Mesodermal cell (in vitro differentiated cells): ENCODE measurements around the gene SEC14L6.

Source experiments
- H3K27ac ChIP-seq: 2 replicates; pipeline ENCODE4 v1.7.0; 2013; ENCODE audit warnings: mild to moderate bottlenecking, low read depth, low read length, moderate library complexity; ENCODE audit not compliant: severe bottlenecking
- H3K36me3 ChIP-seq: 2 replicates; pipeline ENCODE4 v1.7.1; 2013; ENCODE audit warnings: mild to moderate bottlenecking, low read length, moderate library complexity; ENCODE audit not compliant: control insufficient read depth, insufficient read depth
- H3K4me1 ChIP-seq: one replicate; pipeline ENCODE4 v1.7.1; 2013; ENCODE audit warnings: mild to moderate bottlenecking, low read length; ENCODE audit not compliant: insufficient read depth, control insufficient read depth, poor library complexity, severe bottlenecking
- H3K4me3 ChIP-seq: 2 replicates; pipeline ENCODE4 v1.7.0; 2013; ENCODE audit warnings: low read length, control low read depth, mild to moderate bottlenecking; ENCODE audit not compliant: insufficient read depth, poor library complexity, severe bottlenecking; ENCODE audit errors: extremely low read depth
- H3K9me3 ChIP-seq: 2 replicates; pipeline ENCODE4 v1.7.1; 2013; ENCODE audit warnings: mild to moderate bottlenecking, low read length, moderate library complexity; ENCODE audit not compliant: control insufficient read depth
- WGBS, 2 experiments: methylation state at CpG; one replicate each; pipeline ENCODE4 v1.1.5; 2013; ENCODE audit warnings: missing lambda C conversion rate in 2 of 2; ENCODE audit not compliant: insufficient coverage in 2 of 2; 5-methylcytosine and 5-hydroxymethylcytosine counted together

The SEC14L6 gene

GRCh38 chr22:30481711-30482110 is 64.8 kb downstream of the SEC14L6 start:
- Histone ChIP-seq H3K27ac (no peak overlapping the region), H3K4me1 (no peaks in the 10 kb centered on the region), H3K9me3 (no peaks in the 10 kb centered on the region), H3K36me3 (no peaks in the 10 kb centered on the region), H3K4me3 (no peak overlapping the region)
- 89 to 93% methylated on average over 3 to 4 of the region's 5 CpGs for WGBS, 2 experiments

GRCh38 chr22:30479981-30480380 is 66.6 kb downstream of the SEC14L6 start:
- no CpG with 5 or more reads among the region's 2 CpGs for WGBS, 2 experiments
- Histone ChIP-seq H3K4me3 (no peak overlapping the region), H3K27ac (no peak overlapping the region), H3K4me1 (no peaks in the 10 kb centered on the region), H3K36me3 (no peaks in the 10 kb centered on the region), H3K9me3 (no peaks in the 10 kb centered on the region)

DNA sequence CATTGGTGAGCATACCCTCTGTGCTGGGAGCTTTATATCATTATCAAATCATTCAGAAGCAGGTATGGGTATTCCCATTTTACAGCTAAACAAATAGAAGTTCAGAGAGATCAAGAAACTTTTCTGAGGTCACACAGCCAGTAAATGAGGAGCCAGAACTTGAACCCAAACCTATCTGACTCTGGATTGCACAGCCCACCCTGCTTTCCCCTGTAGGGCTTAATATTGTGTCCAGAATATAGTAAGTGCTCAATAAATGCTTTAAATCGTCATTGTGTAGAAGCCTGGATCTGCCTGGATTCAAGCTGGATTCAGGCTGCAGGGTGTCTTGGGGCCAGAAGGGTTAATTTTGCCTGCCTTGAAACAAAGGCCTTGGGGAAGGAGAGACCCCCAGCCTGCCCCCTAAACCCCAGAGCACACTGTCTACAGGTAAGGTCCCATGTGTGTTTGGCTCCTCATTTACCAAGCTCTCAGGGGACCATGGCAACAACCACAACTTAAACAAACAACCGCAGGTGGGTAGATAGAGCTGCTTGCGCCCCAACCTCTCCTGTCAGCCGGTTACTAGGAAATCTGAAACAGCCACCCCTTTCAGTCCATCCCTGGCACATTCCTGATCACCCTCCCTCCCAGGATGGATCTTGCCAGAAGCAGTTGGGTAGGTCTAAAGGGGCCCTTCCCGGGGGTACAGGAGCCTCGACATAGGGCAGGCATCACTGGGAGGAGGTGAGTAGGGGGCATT is 71.7 kb downstream of the SEC14L6 start:
- 70 to 82% methylated on average over 2 to 4 of the region's 6 CpGs for WGBS, 2 experiments
- Histone ChIP-seq H3K27ac (no peak overlapping the region), H3K36me3 (no peaks in the 10 kb centered on the region), H3K9me3 (no peaks in the 10 kb centered on the region), H3K4me1 (no peaks in the 10 kb centered on the region), H3K4me3 (no peak overlapping the region)

DNA sequence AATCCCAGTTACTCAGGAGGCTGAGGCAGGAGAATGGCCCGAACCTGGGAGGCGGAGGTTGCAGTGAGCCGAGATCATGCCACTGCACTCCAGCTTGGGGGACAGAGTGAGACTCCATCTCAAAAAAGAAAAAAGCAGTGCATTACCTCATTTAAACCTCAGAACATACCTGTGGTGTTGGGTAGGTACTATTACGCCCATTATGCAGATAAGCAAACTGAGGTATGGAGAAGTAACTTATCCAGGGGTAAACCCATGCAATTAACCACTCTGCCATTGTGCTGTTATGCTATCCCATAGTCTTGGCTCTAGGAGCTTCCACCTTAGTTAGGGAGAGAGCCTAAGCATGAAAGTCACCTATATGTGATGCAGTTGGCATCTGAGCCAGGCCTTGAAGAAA is 72.4 kb downstream of the SEC14L6 start:
- Histone ChIP-seq H3K4me3 (no peak overlapping the region), H3K9me3 (no peaks in the 10 kb centered on the region), H3K4me1 (no peaks in the 10 kb centered on the region), H3K27ac (no peak overlapping the region), H3K36me3 (no peaks in the 10 kb centered on the region)
- 92 to 100% methylated on average over 2 to 3 of the region's 4 CpGs for WGBS, 2 experiments

DNA sequence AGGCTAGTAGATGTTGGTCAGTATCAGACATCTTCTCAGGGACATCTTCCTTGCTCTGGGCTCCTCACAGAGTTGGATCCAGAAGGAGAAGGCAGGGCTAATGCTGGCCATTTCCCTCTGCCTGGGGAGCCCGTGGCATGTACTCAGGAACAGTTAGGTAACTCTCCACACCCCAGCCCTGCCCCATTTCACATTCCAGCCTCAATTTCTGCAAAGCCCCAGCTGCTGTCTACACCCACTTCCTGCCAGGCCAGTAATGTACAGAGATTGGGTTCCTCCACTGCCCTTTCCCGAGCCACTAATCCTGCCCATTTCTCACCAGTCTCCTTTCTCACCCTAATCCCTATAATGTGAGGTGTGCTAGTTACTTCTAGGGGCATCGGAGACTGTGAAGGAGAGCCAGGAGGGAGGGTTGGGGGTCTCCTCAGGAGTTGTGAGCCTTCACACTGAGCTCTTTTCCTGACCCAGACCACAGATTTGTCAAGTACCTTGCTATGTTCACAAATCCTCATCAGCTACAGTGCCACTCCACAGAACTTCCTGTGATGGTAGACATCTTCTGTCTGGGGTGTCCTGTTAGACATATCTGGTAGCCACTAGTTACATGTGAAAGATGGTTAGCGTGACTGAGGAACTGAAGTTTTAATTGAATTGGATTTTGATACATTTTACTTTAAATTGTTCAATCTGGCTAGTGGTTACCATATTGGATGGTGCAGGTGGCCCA is 73.4 kb downstream of the SEC14L6 start:
- H3K27ac ChIP-seq: no peak overlapping the region
- no peaks in the 10 kb centered on the region for H3K9me3 ChIP-seq
- H3K36me3 ChIP-seq: no peaks in the 10 kb centered on the region
- no peaks in the 10 kb centered on the region for H3K4me1 ChIP-seq
- no peak overlapping the region for H3K4me3 ChIP-seq
- WGBS, 2 experiments: 40 to 80% methylated on average over 1 of the region's 4 CpGs
